Measurements from ENCODE around the gene MLLT6.

Gene MLLT6

GRCh38 chr17:38753071-38753506 is 48.0 kb downstream of the MLLT6 start:
- peak overlapping the region; percentile 87 for H3K4me3 ChIP-seq (ENCODE audit: low read length, poor library complexity, severe bottlenecking)
- TF ChIP-seq EZH2phosphoT487 (IDR thresholded peaks at IDR 0.05; ENCODE audit: borderline replicate concordance) (no peak), CTCF (conservative IDR thresholded peaks at IDR 0.05; ENCODE audit: low read length) (no peak)
- H2AFZ ChIP-seq (ENCODE audit: low read length) = no peak overlapping the region
- no peaks in the 10 kb centered on the region for H3K27me3 ChIP-seq (ENCODE audit: insufficient read depth, low read length, poor library complexity, severe bottlenecking)
- no peaks in the 10 kb centered on the region for H3K9me3 ChIP-seq (ENCODE audit: insufficient read depth, low read depth, low read length)
- peak overlapping the region; percentile 85 for H3K9ac ChIP-seq (ENCODE audit: low read depth, low read length, poor library complexity, severe bottlenecking)
- peaks cover 13% of the 10 kb centered on the region; the same call in 1 of the 2 replicates for H3K36me3 ChIP-seq (ENCODE audit: insufficient read depth, low read length)
- no peaks in the 10 kb centered on the region for H3K9me2 ChIP-seq (replicated peaks; ENCODE audit: low read depth, low read length)
- H3K4me1 ChIP-seq (ENCODE audit: insufficient read depth, low read length, poor library complexity, severe bottlenecking) = peaks cover 23% of the 10 kb centered on the region
- H3K4me2 ChIP-seq (ENCODE audit: low read depth, low read length, poor library complexity, severe bottlenecking) = peak overlapping the region; percentile 91
- H3K79me2 ChIP-seq (ENCODE audit: insufficient read depth, low read length) = peaks cover 37% of the 10 kb centered on the region
- H4K20me1 ChIP-seq (ENCODE audit: insufficient read depth, low read length, poor library complexity, severe bottlenecking) = peaks cover 7% of the 10 kb centered on the region
- peaks cover 11% of the 10 kb centered on the region; the same call in 1 of the 2 replicates for H3F3A ChIP-seq (ENCODE audit: low read depth)

GRCh38 chr17:38761612-38762011 is 56.5 kb downstream of the MLLT6 start:
- TF ChIP-seq CTCF (conservative IDR thresholded peaks at IDR 0.05; ENCODE audit: low read length) (peak; percentile 71), EZH2phosphoT487 (IDR thresholded peaks at IDR 0.05; ENCODE audit: borderline replicate concordance) (no peak)
- Histone ChIP-seq H3F3A (ENCODE audit: low read depth) (no peaks in the 10 kb centered on the region), H4K20me1 (ENCODE audit: insufficient read depth, low read length, poor library complexity, severe bottlenecking) (no peaks in the 10 kb centered on the region), H3K79me2 (ENCODE audit: insufficient read depth, low read length) (0 out of 2 replicates have a peak, but pooled peaks cover 3% of the 10 kb centered on the region), H2AFZ (ENCODE audit: low read length) (no peak overlapping the region), H3K9me2 (replicated peaks; ENCODE audit: low read depth, low read length) (no peaks in the 10 kb centered on the region), H3K9me3 (ENCODE audit: insufficient read depth, low read depth, low read length) (no peaks in the 10 kb centered on the region), H3K27me3 (ENCODE audit: insufficient read depth, low read length, poor library complexity, severe bottlenecking) (no peaks in the 10 kb centered on the region), H3K36me3 (ENCODE audit: insufficient read depth, low read length) (peaks cover 63% of the 10 kb centered on the region; the same call in 1 of the 2 replicates), H3K9ac (ENCODE audit: low read depth, low read length, poor library complexity, severe bottlenecking) (no peak overlapping the region), H3K4me1 (ENCODE audit: insufficient read depth, low read length, poor library complexity, severe bottlenecking) (no peaks in the 10 kb centered on the region), H3K4me2 (ENCODE audit: low read depth, low read length, poor library complexity, severe bottlenecking) (no peak overlapping the region), H3K4me3 (ENCODE audit: low read length, poor library complexity, severe bottlenecking) (no peak overlapping the region)

GRCh38 chr17:38762231-38762630 is 57.2 kb downstream of the MLLT6 start:
- no peaks in the 10 kb centered on the region for H3K9me3 ChIP-seq (ENCODE audit: insufficient read depth, low read depth, low read length)
- H3K4me3 ChIP-seq (ENCODE audit: low read length, poor library complexity, severe bottlenecking) = no peak overlapping the region
- no peaks in the 10 kb centered on the region for H3F3A ChIP-seq (ENCODE audit: low read depth)
- no peaks in the 10 kb centered on the region for H3K27me3 ChIP-seq (ENCODE audit: insufficient read depth, low read length, poor library complexity, severe bottlenecking)
- H3K4me1 ChIP-seq (ENCODE audit: insufficient read depth, low read length, poor library complexity, severe bottlenecking) = no peaks in the 10 kb centered on the region
- H3K79me2 ChIP-seq (ENCODE audit: insufficient read depth, low read length) = 0 out of 2 replicates have a peak, but pooled peaks cover 3% of the 10 kb centered on the region
- H3K9ac ChIP-seq (ENCODE audit: low read depth, low read length, poor library complexity, severe bottlenecking) = no peak overlapping the region
- no peak overlapping the region for H2AFZ ChIP-seq (ENCODE audit: low read length)
- H3K9me2 ChIP-seq (replicated peaks; ENCODE audit: low read depth, low read length) = no peaks in the 10 kb centered on the region
- H4K20me1 ChIP-seq (ENCODE audit: insufficient read depth, low read length, poor library complexity, severe bottlenecking) = no peaks in the 10 kb centered on the region
- TF ChIP-seq EZH2phosphoT487 (IDR thresholded peaks at IDR 0.05; ENCODE audit: borderline replicate concordance) = no peak
- no peak for TF ChIP-seq CTCF (conservative IDR thresholded peaks at IDR 0.05; ENCODE audit: low read length)
- peaks cover 68% of the 10 kb centered on the region; the same call in 1 of the 2 replicates for H3K36me3 ChIP-seq (ENCODE audit: insufficient read depth, low read length)
- no peak overlapping the region for H3K4me2 ChIP-seq (ENCODE audit: low read depth, low read length, poor library complexity, severe bottlenecking)

Measured in Loucy (cell line).